IgD-negative memory B cell (primary cell): Measurements from ENCODE around the gene AIF1L. TPM values are rescaled to one million over a fixed set of nuclear protein-coding genes. Genes with fewer than 3 reads are reported as not detected.

Source experiments
- H3K27ac Mint-ChIP-seq, 3 donors: one replicate each; pipeline ENCODE4 v1.8.0; 2020 to 2022; ENCODE audit warnings: mild to moderate bottlenecking in 3 of 3, mixed read lengths in 3 of 3, moderate library complexity in 1 of 3
- H3K27me3 Mint-ChIP-seq: one replicate; pipeline ENCODE4 v1.8.0; 2021; ENCODE audit warnings: mixed read lengths
- H3K36me3 Mint-ChIP-seq: one replicate; pipeline ENCODE4 v1.8.0; 2020; ENCODE audit warnings: mild to moderate bottlenecking, mixed read lengths
- H3K4me1 Mint-ChIP-seq, 3 donors: one replicate each; pipeline ENCODE4 v1.8.0; 2020 to 2022; ENCODE audit warnings: mixed read lengths in 3 of 3, mild to moderate bottlenecking in 1 of 3
- H3K4me3 Mint-ChIP-seq, 4 donors: one replicate each; pipeline ENCODE4 v1.8.0; 2020 to 2022; ENCODE audit warnings: mild to moderate bottlenecking in 4 of 4, mixed read lengths in 4 of 4, moderate library complexity in 3 of 4
- H3K9me3 Mint-ChIP-seq, 3 donors: one replicate each; pipeline ENCODE4 v1.8.0; 2020 to 2021; ENCODE audit warnings: mixed read lengths in 3 of 3, mild to moderate bottlenecking in 1 of 3
- polyA plus RNA-seq: library from polyadenylated mRNA; unstranded; fragments of 300-500 nt; fragmentation: Illumina TruSeq; gene quantifications from one replicate; pipeline ENCODE4 v1.2.3, GENCODE V29; 2021

Gene AIF1L
- polyA plus RNA-seq, 1 donor from 2014 or later, result not detected

GRCh38 chr9:131117121-131117761 lies 20.9 kb downstream of the AIF1L start:
- Mint-ChIP-seq H3K27me3 (peaks cover 17% of the 10 kb centered on the region), H3K27ac (no peak overlapping the region), H3K4me3 (no peak overlapping the region), H3K36me3 (no peaks in the 10 kb centered on the region), H3K9me3 (peaks cover 0 to 1% (median 0%) of the 10 kb centered on the region in 3 donors), H3K4me1 (peaks cover 0 to 2% (median 0%) of the 10 kb centered on the region in 3 donors)

DNA sequence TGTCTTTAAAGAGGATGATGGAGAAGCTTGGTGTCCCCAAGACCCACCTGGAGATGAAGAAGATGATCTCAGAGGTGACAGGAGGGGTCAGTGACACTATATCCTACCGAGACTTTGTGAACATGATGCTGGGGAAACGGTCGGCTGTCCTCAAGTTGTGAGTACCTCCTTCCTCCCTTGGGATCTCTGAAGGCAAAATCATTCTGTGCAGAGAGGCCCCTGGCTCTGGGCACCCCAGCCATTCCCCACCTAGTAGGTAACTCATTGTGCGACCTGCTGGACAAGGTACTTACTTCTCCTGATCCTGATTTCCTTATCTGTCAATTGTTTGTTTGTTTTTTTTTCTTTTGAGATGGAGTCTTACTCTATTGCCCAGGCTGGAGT lies 21.4 kb downstream of the AIF1L start:
- Mint-ChIP-seq H3K9me3 (peaks cover 0 to 1% (median 0%) of the 10 kb centered on the region in 3 donors), H3K27ac (no peak overlapping the region), H3K4me3 (no peak overlapping the region), H3K4me1 (peaks cover 0 to 2% (median 0%) of the 10 kb centered on the region in 3 donors), H3K27me3 (peaks cover 13% of the 10 kb centered on the region), H3K36me3 (no peaks in the 10 kb centered on the region)

DNA sequence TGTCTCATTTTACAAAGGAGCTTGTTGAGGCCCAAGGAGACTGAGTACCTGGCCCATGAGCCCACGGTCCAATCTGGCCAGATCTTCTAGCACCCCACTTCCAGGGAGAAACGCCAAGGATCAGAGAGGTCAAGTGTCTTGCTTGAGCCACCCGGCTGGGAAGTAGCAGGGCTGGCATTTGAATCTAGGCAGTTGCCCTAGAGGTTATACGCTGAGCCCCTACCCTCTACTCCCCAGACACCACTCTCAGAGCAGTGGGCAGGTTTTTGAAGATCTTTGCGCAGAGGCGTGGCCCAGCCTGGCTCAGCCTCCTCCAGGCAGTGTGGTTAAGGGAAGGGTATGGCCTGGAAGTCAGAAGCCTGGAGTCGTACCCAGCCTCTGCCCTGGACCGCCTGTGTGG lies 23.3 kb downstream of the AIF1L start:
- H3K36me3 Mint-ChIP-seq, result no peaks in the 10 kb centered on the region
- H3K4me1 Mint-ChIP-seq, result peaks cover 0 to 2% (median 0%) of the 10 kb centered on the region in 3 donors
- H3K27ac Mint-ChIP-seq, result no peak overlapping the region
- H3K9me3 Mint-ChIP-seq, result peaks cover 0 to 1% (median 0%) of the 10 kb centered on the region in 3 donors
- H3K27me3 Mint-ChIP-seq, result peaks cover 12% of the 10 kb centered on the region
- H3K4me3 Mint-ChIP-seq, result no peak overlapping the region

GRCh38 chr9:131120620-131121228 lies 24.4 kb downstream of the AIF1L start:
- Mint-ChIP-seq H3K4me3 (no peak overlapping the region), H3K27ac (no peak overlapping the region), H3K9me3 (peaks cover 0 to 1% (median 0%) of the 10 kb centered on the region in 3 donors)

DNA sequence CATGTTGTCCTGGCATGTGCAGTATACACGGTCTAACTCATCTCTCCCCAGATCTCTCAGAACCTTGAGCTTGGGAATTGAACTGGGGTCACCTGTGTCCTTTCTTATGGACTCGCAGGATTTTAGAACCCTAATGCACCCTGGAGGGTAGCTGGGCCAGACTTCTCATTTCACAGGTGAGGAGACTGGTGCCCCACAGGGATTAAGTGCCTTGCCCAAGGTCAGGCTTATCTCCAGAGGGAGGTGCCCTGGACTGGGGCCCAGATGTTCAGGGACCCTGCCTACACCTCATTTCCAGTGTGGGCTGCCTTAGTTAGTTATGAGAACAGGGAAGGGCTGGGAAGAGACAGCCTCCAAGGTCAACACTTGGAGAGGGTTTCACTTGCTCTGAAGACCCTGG lies 25.0 kb downstream of the AIF1L start:
- H3K4me1 Mint-ChIP-seq, result peaks cover 8 to 13% (median 13%) of the 10 kb centered on the region in 3 donors
- H3K36me3 Mint-ChIP-seq, result no peaks in the 10 kb centered on the region
- H3K4me3 Mint-ChIP-seq, result peak overlapping the region in 1 of 4 donors; percentile 52
- H3K9me3 Mint-ChIP-seq, result peaks cover 0 to 1% (median 0%) of the 10 kb centered on the region in 3 donors
- no peak overlapping the region for H3K27ac Mint-ChIP-seq
- peaks cover 12% of the 10 kb centered on the region for H3K27me3 Mint-ChIP-seq

More at GRCh38 chr9:131120620-131121228, 24.4 kb downstream of the AIF1L start:
- H3K36me3 Mint-ChIP-seq, result no peaks in the 10 kb centered on the region
- H3K4me1 Mint-ChIP-seq, result peaks cover 4 to 10% (median 8%) of the 10 kb centered on the region in 3 donors
- H3K27me3 Mint-ChIP-seq, result peaks cover 12% of the 10 kb centered on the region

DNA sequence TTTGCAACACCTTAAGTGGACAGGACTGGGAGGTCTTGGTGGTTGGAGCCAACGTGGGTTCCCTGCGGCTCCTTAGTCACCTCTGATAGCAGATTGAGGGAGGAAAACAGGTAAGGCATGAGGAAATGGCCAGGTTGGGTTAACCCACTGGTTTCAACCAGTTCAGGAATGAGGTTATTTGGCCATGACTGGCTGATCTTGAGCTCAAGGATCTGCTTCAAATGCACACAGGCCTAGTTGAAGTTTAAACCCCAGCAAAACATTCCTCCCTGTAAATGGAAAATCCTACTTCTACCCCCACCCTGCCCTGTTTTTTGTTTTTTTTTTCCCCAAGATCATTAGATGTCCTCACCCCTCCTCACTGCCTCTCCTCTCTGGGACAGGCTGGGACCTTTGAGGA lies 25.8 kb downstream of the AIF1L start:
- Mint-ChIP-seq H3K4me3 (peak overlapping the region in 1 of 4 donors; percentile 52), H3K9me3 (peaks cover 0 to 1% (median 0%) of the 10 kb centered on the region in 3 donors), H3K4me1 (peaks cover 10 to 13% (median 13%) of the 10 kb centered on the region in 3 donors), H3K27ac (peak overlapping the region in 1 of 3 donors; percentile 36), H3K27me3 (peaks cover 12% of the 10 kb centered on the region), H3K36me3 (no peaks in the 10 kb centered on the region)

- H3K4me1 Mint-ChIP-seq, result peaks cover 17 to 20% (median 18%) of the 10 kb centered on the region in 3 donors
Observed at GRCh38 chr9:131125038-131125287, 28.6 kb downstream of the AIF1L start.

DNA sequence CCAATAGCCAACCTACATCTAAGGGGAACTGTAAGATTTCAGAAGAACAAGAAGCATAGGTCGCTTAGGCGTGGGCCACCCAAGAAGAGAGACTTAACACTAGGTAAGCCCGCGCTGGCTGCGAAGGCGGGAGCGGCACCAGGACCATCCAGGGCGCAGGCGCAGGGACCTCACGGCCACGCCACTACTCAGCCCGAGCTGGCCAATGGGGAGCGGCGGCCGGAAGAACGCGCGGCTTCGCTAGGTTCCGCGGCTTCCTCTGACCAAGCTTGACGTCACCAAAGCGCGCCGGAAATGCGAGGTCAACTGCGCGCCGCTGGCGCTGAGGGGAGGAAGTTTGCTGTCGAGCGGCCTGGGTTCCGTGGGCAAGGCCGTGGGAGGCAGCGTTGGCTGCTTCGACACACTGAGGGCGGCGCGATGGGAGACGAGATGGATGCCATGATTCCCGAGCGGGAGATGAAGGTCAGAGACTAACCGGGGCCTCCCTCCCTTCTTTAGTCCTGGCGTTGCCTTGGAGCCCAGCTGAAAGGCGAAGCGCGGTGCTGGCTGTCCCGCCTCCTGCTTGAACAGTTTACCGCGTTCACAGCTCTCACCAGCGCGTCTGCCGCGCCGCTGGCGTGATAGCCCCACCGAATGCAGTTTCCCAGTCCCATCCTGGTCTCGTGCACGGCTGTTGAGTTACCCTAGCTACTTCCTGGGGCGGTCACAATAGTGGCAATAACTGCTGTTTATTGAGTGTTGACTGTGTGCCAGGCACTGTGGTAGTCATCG lies 29.1 kb downstream of the AIF1L start, which contains the start of gene NUP214:
Gene NUP214 (plus strand): TSS at position 299 of the 771 bp plus-strand sequence. CDS start 119 bp downstream, at position 418.
- H3K27ac Mint-ChIP-seq, result peak within 1 kb of the TSS; percentile 93 to 99 (median 97)
- peak within 1 kb of the TSS; percentile 95 to 99 (median 99) for H3K4me3 Mint-ChIP-seq
- H3K4me1 Mint-ChIP-seq, result peaks cover 17 to 20% (median 18%) of the 10 kb centered on the region in 3 donors
- H3K9me3 Mint-ChIP-seq, result no peaks in the 10 kb centered on the region
- no peaks in the 10 kb centered on the region for H3K27me3 Mint-ChIP-seq
- H3K36me3 Mint-ChIP-seq, result no peaks in the 10 kb centered on the region

More at GRCh38 chr9:131125038-131125287, 28.6 kb downstream of the AIF1L start:
- peaks cover 2% of the 10 kb centered on the region for H3K27me3 Mint-ChIP-seq
- H3K4me3 Mint-ChIP-seq, result peak overlapping the region; percentile 95 to 99 (median 99)
- H3K27ac Mint-ChIP-seq, result peak overlapping the region; percentile 93 to 99 (median 97)
- H3K9me3 Mint-ChIP-seq, result no peaks in the 10 kb centered on the region
- H3K36me3 Mint-ChIP-seq, result no peaks in the 10 kb centered on the region

- H3K9me3 Mint-ChIP-seq, result no peaks in the 10 kb centered on the region
- H3K36me3 Mint-ChIP-seq, result no peaks in the 10 kb centered on the region
- peak overlapping the region; percentile 93 to 99 (median 97) for H3K27ac Mint-ChIP-seq
- peak overlapping the region; percentile 95 to 99 (median 99) for H3K4me3 Mint-ChIP-seq
- H3K27me3 Mint-ChIP-seq, result no peaks in the 10 kb centered on the region
- H3K4me1 Mint-ChIP-seq, result peaks cover 18 to 20% (median 18%) of the 10 kb centered on the region in 3 donors
Observed at GRCh38 chr9:131126059-131126426, 29.7 kb downstream of the AIF1L start.

- H3K27ac Mint-ChIP-seq, result no peak overlapping the region
- no peaks in the 10 kb centered on the region for H3K27me3 Mint-ChIP-seq
- H3K9me3 Mint-ChIP-seq, result no peaks in the 10 kb centered on the region
- H3K4me1 Mint-ChIP-seq, result peaks cover 18 to 20% (median 18%) of the 10 kb centered on the region in 3 donors
- peak overlapping the region in 1 of 4 donors; percentile 66 for H3K4me3 Mint-ChIP-seq
- no peaks in the 10 kb centered on the region for H3K36me3 Mint-ChIP-seq
Observed at GRCh38 chr9:131129183-131129582, 32.9 kb downstream of the AIF1L start.

DNA sequence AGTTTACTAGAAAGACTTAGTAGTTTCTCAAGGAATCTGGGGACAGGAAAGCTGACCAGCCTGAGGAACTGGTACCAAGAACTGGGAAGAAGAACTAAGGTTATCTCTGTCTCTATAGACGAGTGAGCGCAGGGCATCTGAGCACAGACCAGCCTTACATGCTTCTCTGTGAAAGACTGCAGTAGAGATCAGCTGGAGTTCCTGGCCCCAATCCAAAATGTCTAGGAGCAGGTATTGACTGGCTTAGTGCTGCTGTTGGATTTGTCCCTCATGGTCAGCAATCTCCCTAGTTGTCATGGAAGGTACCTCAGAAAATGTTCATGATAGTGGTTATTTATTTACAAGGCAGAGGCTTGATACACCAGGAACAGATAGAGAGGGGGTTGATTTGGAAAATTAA lies 42.3 kb downstream of the AIF1L start:
- Mint-ChIP-seq H3K4me3 (no peak overlapping the region), H3K27me3 (no peaks in the 10 kb centered on the region), H3K4me1 (peaks cover 0 to 4% (median 1%) of the 10 kb centered on the region in 3 donors), H3K36me3 (peaks cover 2% of the 10 kb centered on the region), H3K9me3 (no peaks in the 10 kb centered on the region), H3K27ac (no peak overlapping the region)

- Mint-ChIP-seq H3K36me3 (peaks cover 2% of the 10 kb centered on the region), H3K27ac (no peak overlapping the region), H3K4me1 (peaks cover 0 to 5% (median 1%) of the 10 kb centered on the region in 3 donors), H3K9me3 (no peaks in the 10 kb centered on the region), H3K27me3 (no peaks in the 10 kb centered on the region), H3K4me3 (no peak overlapping the region)
Observed at GRCh38 chr9:131140112-131140511, 43.8 kb downstream of the AIF1L start.

- Mint-ChIP-seq H3K27me3 (no peaks in the 10 kb centered on the region), H3K27ac (no peak overlapping the region), H3K9me3 (no peaks in the 10 kb centered on the region), H3K36me3 (peaks cover 2% of the 10 kb centered on the region), H3K4me1 (peaks cover 0 to 5% (median 1%) of the 10 kb centered on the region in 3 donors), H3K4me3 (no peak overlapping the region)
Observed at GRCh38 chr9:131140550-131140949, 44.2 kb downstream of the AIF1L start.

- Mint-ChIP-seq H3K9me3 (no peaks in the 10 kb centered on the region), H3K27me3 (no peaks in the 10 kb centered on the region), H3K36me3 (no peaks in the 10 kb centered on the region), H3K27ac (no peak overlapping the region), H3K4me1 (peaks cover 0 to 8% (median 1%) of the 10 kb centered on the region in 3 donors), H3K4me3 (no peak overlapping the region)
Observed at GRCh38 chr9:131142160-131142559, 45.8 kb downstream of the AIF1L start.

GRCh38 chr9:131144201-131144600 lies 47.9 kb downstream of the AIF1L start:
- Mint-ChIP-seq H3K27me3 (no peaks in the 10 kb centered on the region), H3K4me1 (peaks cover 0 to 4% (median 3%) of the 10 kb centered on the region in 3 donors), H3K27ac (no peak overlapping the region), H3K9me3 (no peaks in the 10 kb centered on the region), H3K4me3 (no peak overlapping the region), H3K36me3 (peaks cover 3% of the 10 kb centered on the region)
